GM12865 (cell line): ENCODE measurements around the gene ERC2.
"Not testable (repeated sequence)": the region's sequence is repeated elsewhere in the genome, so short reads cannot be mapped to it uniquely, and the experiment has no call there.

ENCODE experiments used
- DNase-seq: peaks from one replicate; pipeline ENCODE4 v3.0.0; 2010; ENCODE audit warnings: low read depth
- H3K4me3 ChIP-seq: 2 replicates; pipeline ENCODE4 v1.5.1; 2011; ENCODE audit warnings: mild to moderate bottlenecking, low read depth, low read length, control low read depth
- CTCF ChIP-seq: IDR thresholded peaks from 2 replicates; pipeline ENCODE4 v1.5.1; 2011; ENCODE audit warnings: low read length, control low read depth, low read depth, inconsistent platforms; ENCODE audit not compliant: insufficient read depth; ENCODE audit errors: missing control alignments

Gene ERC2

DNA sequence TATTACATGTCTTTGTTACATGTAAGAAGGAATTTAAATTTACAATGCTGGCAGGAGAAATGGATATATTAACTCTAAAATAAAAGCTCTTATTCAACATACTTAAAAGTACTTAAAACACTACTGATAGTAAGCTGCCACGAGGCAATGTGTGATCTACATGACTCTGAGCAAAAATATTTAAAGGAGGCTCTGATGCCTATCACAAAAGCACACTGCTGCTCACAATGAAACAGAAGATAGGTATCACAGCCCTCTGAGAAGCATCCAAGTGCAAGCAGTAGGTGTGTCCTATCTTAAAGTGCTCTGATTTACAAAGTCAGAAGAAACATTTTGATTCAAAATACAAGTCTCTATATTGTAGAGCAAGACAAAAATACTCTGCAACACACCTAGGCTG is 610.0 kb downstream of the ERC2 start:
- H3K4me3 ChIP-seq, result no peak overlapping the region
- no peak for DNase-seq
- no peak for TF ChIP-seq CTCF

DNA sequence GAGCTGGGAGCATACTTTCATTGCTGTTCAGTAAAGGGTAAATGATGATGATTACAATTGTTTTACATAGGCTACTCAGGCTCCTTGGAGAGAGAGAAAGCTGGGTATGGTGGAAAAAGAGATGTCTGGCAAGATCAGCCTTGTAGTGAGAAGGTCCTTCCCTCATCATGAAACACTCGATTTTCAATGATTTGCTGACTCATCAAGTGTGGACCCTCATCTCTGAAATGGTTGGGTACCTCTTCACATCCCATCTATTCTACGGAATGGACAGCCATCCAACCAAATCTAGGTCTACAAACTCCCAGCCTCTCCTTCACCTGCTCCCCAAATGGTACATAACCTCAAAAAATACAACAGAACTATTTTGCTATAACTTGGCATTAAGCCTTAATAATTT is 610.6 kb downstream of the ERC2 start:
- no peak overlapping the region for H3K4me3 ChIP-seq
- no peak for DNase-seq
- no peak for TF ChIP-seq CTCF

- no peak for DNase-seq
- H3K4me3 ChIP-seq, result no peak overlapping the region
- no peak for TF ChIP-seq CTCF
Measured at GRCh38 chr3:55855311-55855710, 613.0 kb downstream of the ERC2 start.

DNA sequence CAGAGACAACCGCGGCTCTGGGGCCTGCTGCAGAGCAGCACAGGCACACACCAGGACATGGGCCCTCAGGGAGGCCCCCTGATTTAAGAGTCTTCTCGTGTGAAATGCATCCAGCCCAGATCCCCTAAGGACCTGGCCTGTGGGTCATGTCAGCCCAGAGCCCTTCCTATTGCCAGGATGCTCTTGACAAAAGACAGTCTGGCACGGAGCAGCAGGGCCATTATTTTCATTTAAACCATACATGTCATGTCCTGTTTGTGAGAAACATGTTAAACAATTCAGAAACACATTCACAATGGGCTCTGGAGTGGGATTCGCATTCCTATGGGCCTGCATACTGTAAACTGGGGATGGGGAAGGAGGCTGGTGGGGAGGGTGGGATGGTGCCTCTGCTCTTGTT is 613.8 kb downstream of the ERC2 start:
- DNase-seq, result no peak
- TF ChIP-seq CTCF, result no peak
- H3K4me3 ChIP-seq, result no peak overlapping the region

- no peak overlapping the region for H3K4me3 ChIP-seq
- no peak for DNase-seq
- TF ChIP-seq CTCF, result no peak
Measured at GRCh38 chr3:55852326-55852725, 615.9 kb downstream of the ERC2 start.

GRCh38 chr3:55842204-55842603 is 626.1 kb downstream of the ERC2 start:
- no peak for TF ChIP-seq CTCF
- no peak for DNase-seq
- H3K4me3 ChIP-seq, result no peak overlapping the region

- not testable (repeated sequence) for DNase-seq, H3K4me3 ChIP-seq
Measured at GRCh38 chr3:55831876-55832275, 636.4 kb downstream of the ERC2 start.

DNA sequence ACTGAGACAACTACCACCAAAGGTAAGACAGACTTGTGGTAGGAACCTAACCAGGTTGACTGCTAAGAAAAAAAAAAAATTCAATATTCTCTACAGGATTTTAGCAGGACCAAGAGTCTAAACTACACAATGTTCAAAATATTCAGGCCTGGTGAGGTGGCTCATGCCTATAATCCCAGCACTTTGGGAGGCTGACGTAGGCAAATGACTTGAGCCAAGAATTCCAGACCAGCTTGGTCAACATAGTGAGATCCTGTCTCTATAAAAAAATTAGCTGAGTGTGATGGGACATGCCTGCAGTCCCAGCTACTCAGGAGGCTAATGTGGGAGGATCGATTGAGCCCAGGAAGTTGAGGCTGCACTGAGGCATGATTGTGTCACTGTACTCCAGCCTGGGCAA is 639.6 kb downstream of the ERC2 start:
- no peak for TF ChIP-seq CTCF
- H3K4me3 ChIP-seq, result no peak overlapping the region
- no peak for DNase-seq
